ENCODE results near the gene PLCL1.

DNA sequence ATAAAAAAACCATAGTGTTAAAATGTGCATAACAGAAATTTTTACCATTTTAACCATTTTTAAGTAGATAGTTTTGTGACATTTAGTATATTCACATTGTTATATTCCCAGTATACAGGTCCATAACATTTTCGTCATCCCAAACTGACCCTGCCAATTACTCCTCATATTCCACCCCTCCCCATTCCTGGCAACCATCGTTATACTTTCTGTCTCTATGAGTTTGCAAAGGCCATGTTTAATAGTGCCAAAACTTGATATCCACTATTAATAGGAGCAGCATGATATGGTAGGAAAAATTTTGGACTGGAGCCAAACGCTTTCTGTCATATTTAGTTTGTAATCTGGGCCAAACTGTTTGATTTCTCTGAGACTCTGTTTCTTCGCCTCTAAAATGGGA is 30.9 kb downstream of the PLCL1 start:
- TF ChIP-seq, protein P1, sequence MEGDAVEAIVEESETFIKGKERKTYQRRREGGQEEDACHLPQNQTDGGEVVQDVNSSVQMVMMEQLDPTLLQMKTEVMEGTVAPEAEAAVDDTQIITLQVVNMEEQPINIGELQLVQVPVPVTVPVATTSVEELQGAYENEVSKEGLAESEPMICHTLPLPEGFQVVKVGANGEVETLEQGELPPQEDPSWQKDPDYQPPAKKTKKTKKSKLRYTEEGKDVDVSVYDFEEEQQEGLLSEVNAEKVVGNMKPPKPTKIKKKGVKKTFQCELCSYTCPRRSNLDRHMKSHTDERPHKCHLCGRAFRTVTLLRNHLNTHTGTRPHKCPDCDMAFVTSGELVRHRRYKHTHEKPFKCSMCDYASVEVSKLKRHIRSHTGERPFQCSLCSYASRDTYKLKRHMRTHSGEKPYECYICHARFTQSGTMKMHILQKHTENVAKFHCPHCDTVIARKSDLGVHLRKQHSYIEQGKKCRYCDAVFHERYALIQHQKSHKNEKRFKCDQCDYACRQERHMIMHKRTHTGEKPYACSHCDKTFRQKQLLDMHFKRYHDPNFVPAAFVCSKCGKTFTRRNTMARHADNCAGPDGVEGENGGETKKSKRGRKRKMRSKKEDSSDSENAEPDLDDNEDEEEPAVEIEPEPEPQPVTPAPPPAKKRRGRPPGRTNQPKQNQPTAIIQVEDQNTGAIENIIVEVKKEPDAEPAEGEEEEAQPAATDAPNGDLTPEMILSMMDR (IDR thresholded peaks at IDR 0.05) = no peak
- no peak for TF ChIP-seq ZFX (IDR thresholded peaks at IDR 0.05; ENCODE audit: borderline replicate concordance)

Measured in 22Rv1 (cell line).